Nephron (organoid): Measurements from ENCODE around the gene ZSWIM5.
A peak's percentile ranks its signal among the peaks of the same experiment; 100 is the strongest.
"Not testable (repeated sequence)": the region's sequence is repeated elsewhere in the genome, so short reads cannot be mapped to it uniquely, and the experiment has no call there.

Experiments
- H3K27ac Mint-ChIP-seq, 3 experiments: 2 replicates each; pipeline ENCODE4 v1.8.0; 2020; ENCODE audit warnings: mixed read lengths in 3 of 3, mild to moderate bottlenecking in 2 of 3, moderate library complexity in 1 of 3
- H3K27me3 Mint-ChIP-seq: 2 replicates; pipeline ENCODE4 v1.8.0; 2021; ENCODE audit warnings: low read depth, mild to moderate bottlenecking, moderate library complexity, mixed read lengths
- H3K36me3 Mint-ChIP-seq: 2 replicates; pipeline ENCODE4 v1.8.0; 2020; ENCODE audit warnings: low read depth, mixed read lengths
- H3K4me1 Mint-ChIP-seq: 2 replicates; pipeline ENCODE4 v1.8.0; 2020; ENCODE audit warnings: mixed read lengths
- H3K4me3 Mint-ChIP-seq, 3 experiments: 2 replicates each; pipeline ENCODE4 v1.8.0; 2020; ENCODE audit warnings: mild to moderate bottlenecking in 3 of 3, mixed read lengths in 3 of 3, moderate library complexity in 2 of 3
- H3K9me3 Mint-ChIP-seq: 2 replicates; pipeline ENCODE4 v1.8.0; 2020; ENCODE audit warnings: mixed read lengths
- CTCF ChIP-seq, 3 experiments: fragments of 200-600 bp; sonication (generic); IDR thresholded peaks; one replicate each; pipeline ENCODE4 v1.5.0; 2021; ENCODE audit warnings: antibody characterized with exemption in 3 of 3; ENCODE audit not compliant: unreplicated experiment in 3 of 3

The ZSWIM5 gene

GRCh38 chr1:44999232-44999631 lies 207.2 kb downstream of the ZSWIM5 start:
- H3K9me3 Mint-ChIP-seq: no peaks in the 10 kb centered on the region
- H3K4me3 Mint-ChIP-seq: no peak overlapping the region
- no peak overlapping the region for H3K27ac Mint-ChIP-seq
- peaks cover 2% of the 10 kb centered on the region for H3K4me1 Mint-ChIP-seq
- H3K36me3 Mint-ChIP-seq: peaks cover 10% of the 10 kb centered on the region
- no peak for TF ChIP-seq CTCF (IDR thresholded peaks at IDR 0.05; ENCODE audit: unreplicated experiment in 3 of 3)
- H3K27me3 Mint-ChIP-seq: no peaks in the 10 kb centered on the region

DNA sequence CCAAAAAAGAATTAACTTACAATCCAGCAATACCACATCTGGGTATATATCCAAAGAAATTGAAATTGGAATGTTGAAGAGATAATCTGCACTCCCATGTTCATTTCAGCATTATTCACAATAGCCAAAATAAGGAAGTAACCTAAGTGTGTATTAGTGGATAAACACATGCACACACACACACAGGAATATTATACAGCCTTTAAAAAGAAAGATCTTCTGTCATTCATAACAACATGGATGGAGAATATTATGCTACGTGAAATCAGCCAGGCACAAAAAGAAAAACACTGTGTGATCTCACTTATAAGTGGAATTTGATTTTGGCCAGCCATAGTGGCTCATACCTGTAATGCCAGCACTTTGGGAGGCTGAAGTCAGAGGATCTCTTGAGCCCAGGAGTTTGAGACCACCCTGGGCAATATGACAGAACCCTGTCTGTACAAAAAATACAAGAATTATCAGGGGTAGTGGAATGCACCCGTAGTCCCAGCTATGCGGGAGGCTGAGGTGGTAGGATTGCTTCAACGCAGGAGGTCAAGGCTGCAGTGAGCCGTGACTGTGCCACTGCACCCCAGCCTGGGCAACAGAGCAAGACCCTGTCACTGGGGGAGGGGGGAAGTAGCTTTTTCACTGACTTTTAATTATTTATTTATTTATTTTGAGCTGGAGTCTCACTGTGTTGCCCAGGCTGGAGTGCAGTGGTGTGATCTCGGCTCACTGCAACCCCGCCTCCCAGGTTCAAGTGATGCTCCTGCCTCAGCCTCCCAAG lies 210.8 kb downstream of the ZSWIM5 start:
- no peak overlapping the region for H3K4me3 Mint-ChIP-seq
- peaks cover 3% of the 10 kb centered on the region for H3K27me3 Mint-ChIP-seq
- H3K27ac Mint-ChIP-seq: peak overlapping the region in 1 of 3 experiments; percentile 88
- H3K4me1 Mint-ChIP-seq: peaks cover 14% of the 10 kb centered on the region
- no peaks in the 10 kb centered on the region for H3K9me3 Mint-ChIP-seq
- no peaks in the 10 kb centered on the region for H3K36me3 Mint-ChIP-seq
- TF ChIP-seq CTCF (IDR thresholded peaks at IDR 0.05; ENCODE audit: unreplicated experiment in 3 of 3): no peak

GRCh38 chr1:44994309-44994898 lies 212.0 kb downstream of the ZSWIM5 start:
- H3K27me3 Mint-ChIP-seq: peaks cover 3% of the 10 kb centered on the region
- peak overlapping the region in 1 of 3 experiments; percentile 10 for H3K4me3 Mint-ChIP-seq
- peaks cover 14% of the 10 kb centered on the region for H3K4me1 Mint-ChIP-seq
- H3K9me3 Mint-ChIP-seq: no peaks in the 10 kb centered on the region
- H3K27ac Mint-ChIP-seq: peak overlapping the region in 2 of 3 experiments; percentile 61 to 88
- H3K36me3 Mint-ChIP-seq: no peaks in the 10 kb centered on the region
- no peak for TF ChIP-seq CTCF (IDR thresholded peaks at IDR 0.05; ENCODE audit: unreplicated experiment in 3 of 3)

- Mint-ChIP-seq H3K9me3 (no peaks in the 10 kb centered on the region), H3K4me3 (peak overlapping the region; percentile 55 to 69 (median 63)), H3K36me3 (no peaks in the 10 kb centered on the region), H3K27ac (no peak overlapping the region), H3K27me3 (peaks cover 3% of the 10 kb centered on the region), H3K4me1 (peaks cover 20% of the 10 kb centered on the region)
- no peak for TF ChIP-seq CTCF (IDR thresholded peaks at IDR 0.05; ENCODE audit: unreplicated experiment in 3 of 3)
These were observed 217.8 kb downstream of the ZSWIM5 start for GRCh38 chr1:44988531-44989156.

DNA sequence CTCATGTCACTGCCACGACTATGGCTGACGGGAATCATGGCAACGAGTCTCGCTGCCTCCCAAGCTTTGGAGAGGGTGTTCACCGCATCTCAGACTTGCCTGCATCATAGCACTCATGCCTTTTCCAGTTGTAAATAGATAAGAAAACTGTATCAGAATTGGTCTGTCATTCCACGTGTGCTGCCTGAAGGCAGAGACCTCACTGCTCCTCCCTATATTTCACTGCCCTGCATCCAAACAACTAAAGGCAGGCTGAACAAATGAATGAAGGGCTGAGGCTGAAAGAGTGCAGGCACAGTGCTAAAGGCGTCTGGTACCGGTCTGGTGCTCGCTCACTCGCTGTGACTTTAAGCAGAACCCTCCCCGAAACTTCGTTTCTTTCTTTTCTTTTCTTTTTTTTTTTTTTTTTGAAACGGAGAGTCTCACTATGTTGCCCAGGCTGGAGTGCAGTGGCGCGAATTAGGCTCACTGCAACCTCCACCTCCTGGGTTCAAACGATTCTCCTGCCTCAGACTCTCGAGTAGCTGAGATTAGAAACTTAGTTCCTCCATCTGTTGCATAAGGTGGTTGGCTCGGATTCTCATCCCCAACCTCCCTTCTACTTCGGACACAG lies 220.6 kb downstream of the ZSWIM5 start:
- Mint-ChIP-seq H3K9me3 (no peaks in the 10 kb centered on the region), H3K27me3 (no peaks in the 10 kb centered on the region), H3K4me1 (peaks cover 14% of the 10 kb centered on the region), H3K36me3 (peaks cover 4% of the 10 kb centered on the region), H3K4me3 (peak overlapping the region; percentile 95 to 99 (median 96)), H3K27ac (peak overlapping the region; percentile 62 to 81 (median 79))
- TF ChIP-seq CTCF (IDR thresholded peaks at IDR 0.05; ENCODE audit: unreplicated experiment in 3 of 3): no peak

GRCh38 chr1:44977372-44977771 lies 229.0 kb downstream of the ZSWIM5 start:
- H3K27ac Mint-ChIP-seq, H3K4me3 Mint-ChIP-seq, H3K4me1 Mint-ChIP-seq, H3K27me3 Mint-ChIP-seq: not testable (repeated sequence)
- Mint-ChIP-seq H3K36me3 (peaks cover 59% of the 10 kb centered on the region), H3K9me3 (peaks cover 14% of the 10 kb centered on the region)
